Measurements from ENCODE around the gene MINPP1.

The MINPP1 gene

GRCh38 chr10:87523731-87524130 is 19.0 kb downstream of the MINPP1 start:
- DNase-seq, result no peak

GRCh38 chr10:87524296-87524695 is 19.6 kb downstream of the MINPP1 start:
- DNase-seq, result no peak

- peak; percentile 86 for DNase-seq
Measured at GRCh38 chr10:87531908-87532622, 27.4 kb downstream of the MINPP1 start.

GRCh38 chr10:87532696-87533095 is 28.0 kb downstream of the MINPP1 start:
- DNase-seq, result no peak

GRCh38 chr10:87534173-87534858 is 29.6 kb downstream of the MINPP1 start:
- no peak for DNase-seq

GRCh38 chr10:87538092-87539015 is 33.7 kb downstream of the MINPP1 start:
- peak; percentile 50 for DNase-seq

- peak; percentile 83 for DNase-seq
Measured at GRCh38 chr10:87541114-87541513, 36.4 kb downstream of the MINPP1 start.

GRCh38 chr10:87544721-87545120 is 40.0 kb downstream of the MINPP1 start:
- DNase-seq, result peak; percentile 35

GRCh38 chr10:87545783-87546182 is 41.1 kb downstream of the MINPP1 start:
- DNase-seq, result no peak

- peak; percentile 39 for DNase-seq
Measured at GRCh38 chr10:87546210-87546609, 41.5 kb downstream of the MINPP1 start.

GRCh38 chr10:87546971-87547413 is 42.3 kb downstream of the MINPP1 start:
- DNase-seq, result peak; percentile 67

GRCh38 chr10:87547734-87548311 is 43.1 kb downstream of the MINPP1 start:
- peak; percentile 92 for DNase-seq

- no peak for DNase-seq
Measured at GRCh38 chr10:87550741-87551140, 46.0 kb downstream of the MINPP1 start.

- no peak for DNase-seq
Measured at GRCh38 chr10:87551326-87551725, 46.6 kb downstream of the MINPP1 start.

- DNase-seq, result peak; percentile 56
Measured at GRCh38 chr10:87552248-87552929, 47.7 kb downstream of the MINPP1 start.

GRCh38 chr10:87557409-87557808 is 52.7 kb downstream of the MINPP1 start:
- DNase-seq, result no peak

- DNase-seq, result no peak
Measured at GRCh38 chr10:87558333-87558732, 53.6 kb downstream of the MINPP1 start.

- DNase-seq, result no peak
Measured at GRCh38 chr10:87559392-87559791, 54.7 kb downstream of the MINPP1 start.

- no peak for DNase-seq
Measured at GRCh38 chr10:87560495-87561129, 55.9 kb downstream of the MINPP1 start.

GRCh38 chr10:87562750-87563149 is 58.1 kb downstream of the MINPP1 start:
- DNase-seq, result no peak

GRCh38 chr10:87565010-87565409 is 60.3 kb downstream of the MINPP1 start:
- no peak for DNase-seq

GRCh38 chr10:87575851-87576250 is 71.2 kb downstream of the MINPP1 start:
- DNase-seq, result no peak
